HG03342 (cell line): ENCODE measurements around the gene ABL1.
"Not testable (repeated sequence)": the region's sequence is repeated elsewhere in the genome, so short reads cannot be mapped to it uniquely, and the experiment has no call there.

Experiments
- ATAC-seq: cut with Tn5 transposase; IDR thresholded peaks from one replicate; pipeline ENCODE4 v1.9.1; 2021; ENCODE audit warnings: mild to moderate bottlenecking, moderate library complexity; ENCODE audit not compliant: unreplicated experiment

Gene ABL1

GRCh38 chr9:130847306-130848217, 12.5 kb downstream of the ABL1 start:
- no peak for ATAC-seq

GRCh38 chr9:130848514-130848913, 13.5 kb downstream of the ABL1 start:
- not testable (repeated sequence) for ATAC-seq

GRCh38 chr9:130849356-130849755, 14.3 kb downstream of the ABL1 start:
- ATAC-seq, result no peak

GRCh38 chr9:130852801-130853200, 17.7 kb downstream of the ABL1 start:
- no peak for ATAC-seq

GRCh38 chr9:130854092-130854491, 19.0 kb downstream of the ABL1 start:
- no peak for ATAC-seq

GRCh38 chr9:130854835-130855234, 19.8 kb downstream of the ABL1 start:
- ATAC-seq, result no peak

GRCh38 chr9:130856474-130856873, 21.4 kb downstream of the ABL1 start:
- ATAC-seq, result no peak

GRCh38 chr9:130857864-130858738, 23.0 kb downstream of the ABL1 start:
- no peak for ATAC-seq

- ATAC-seq, result no peak
These were observed 24.0 kb downstream of the ABL1 start for GRCh38 chr9:130858739-130859705.

- no peak for ATAC-seq
These were observed 25.6 kb downstream of the ABL1 start for GRCh38 chr9:130860458-130861316.

GRCh38 chr9:130861372-130862180, 26.5 kb downstream of the ABL1 start:
- no peak for ATAC-seq

GRCh38 chr9:130862217-130862616, 27.2 kb downstream of the ABL1 start:
- ATAC-seq, result no peak

- ATAC-seq, result no peak
These were observed 27.7 kb downstream of the ABL1 start for GRCh38 chr9:130862747-130863146.

GRCh38 chr9:130864541-130864940, 29.5 kb downstream of the ABL1 start:
- ATAC-seq, result no peak

GRCh38 chr9:130865921-130866320, 30.9 kb downstream of the ABL1 start:
- ATAC-seq, result no peak

GRCh38 chr9:130866474-130866965, 31.5 kb downstream of the ABL1 start:
- ATAC-seq, result no peak

- ATAC-seq, result no peak
These were observed 32.5 kb downstream of the ABL1 start for GRCh38 chr9:130867556-130867955.

GRCh38 chr9:130868230-130868629, 33.2 kb downstream of the ABL1 start:
- ATAC-seq, result no peak

- ATAC-seq, result no peak
These were observed 34.2 kb downstream of the ABL1 start for GRCh38 chr9:130869250-130869649.
